ENCODE data around the gene ARL6IP4. TPM values are rescaled to one million over a fixed set of nuclear protein-coding genes. Genes with fewer than 3 reads are reported as not detected.

Gene ARL6IP4
- total and polyA plus RNA-seq, 10 of the 15 experiments (the other 5 are each of a cell fraction or from before 2014, with no cell fraction given), result 2.5 to 320 (median 188) TPM

GRCh38 chr12:122951979-122952892, 28.2 kb upstream of the ARL6IP4 start:
- H3K27ac ChIP-seq (ENCODE audit: control insufficient read depth, insufficient read depth), result no peak overlapping the region
- SMC1A ChIA-PET (ENCODE audit: uncharacterized antibody, unreplicated experiment), result interaction anchor here (1.0 to 8.9 kb wide), 13 partner anchors 16 to 286 kb away, joined by 3 to 100 read pairs (median 6); no protein-coding TSS in a partner anchor
- peak; percentile 97 for ATAC-seq
- no TSS peak for BruUV-seq (replicated peaks)
- H3K36me3 ChIP-seq (ENCODE audit: control insufficient read depth in 2 of 2, insufficient read depth in 2 of 2, low read length in 1 of 2), result no peaks in the 10 kb centered on the region
- FAIRE-seq, result peak; percentile 93
- in situ Hi-C loops (cut with MboI), result loop anchor here (5.0 kb wide), 2 partner anchors 95 to 160 kb away; no protein-coding TSS in a partner anchor
- H3K9me3 ChIP-seq (replicated peaks; ENCODE audit: control insufficient read depth, insufficient read depth, low read length), result no peaks in the 10 kb centered on the region; the same call in 2 of the 3 replicates
- RAD21 ChIA-PET (ENCODE audit: unreplicated experiment), result interaction anchor here (0.5 to 7.3 kb wide), 12 partner anchors 49 to 285 kb away, joined by 3 to 72 read pairs (median 3); no protein-coding TSS in a partner anchor
- 37% methylated on average over 12 of the region's 12 CpGs for WGBS (ENCODE audit: insufficient coverage, insufficient replicate concordance, low lambda C conversion rate, missing lambda C conversion rate)
- H2AFZ ChIP-seq (ENCODE audit: control insufficient read depth, low read depth, low read length), result peak overlapping the region; percentile 28; the same call in 1 of the 2 replicates
- DNase-seq (ENCODE audit: low read depth, low spot score), result no peak
- H3K4me2 ChIP-seq (ENCODE audit: control insufficient read depth, insufficient read depth), result 0 out of 2 replicates have a peak overlapping the region, but pooled peaks have one; percentile 9
- peaks cover 20% of the 10 kb centered on the region for H3K4me1 ChIP-seq (ENCODE audit: control insufficient read depth, insufficient read depth, low read length)
- no peaks in the 10 kb centered on the region for H3K79me2 ChIP-seq (ENCODE audit: control insufficient read depth, insufficient read depth, low read length)
- POLR2A ChIA-PET, result interaction anchor here (0.7 kb wide), 1 partner anchor 59 kb away, joined by 3 read pairs; no protein-coding TSS in a partner anchor
- no peak overlapping the region for H3K4me3 ChIP-seq
- no peak overlapping the region for H3K9ac ChIP-seq (ENCODE audit: control insufficient read depth, insufficient read depth, low read length)
- no peaks in the 10 kb centered on the region for H4K20me1 ChIP-seq (ENCODE audit: control insufficient read depth, insufficient read depth)
- CTCF ChIA-PET, result interaction anchor here (0.7 to 9.1 kb wide), 19 partner anchors 14 to 162 kb away, joined by 3 to 127 read pairs (median 5); partner anchors contain the start of gene ABCB9
- intact Hi-C loops (cut with micrococcal nuclease; ENCODE audit: unreplicated experiment), result loop anchor here (1.0 to 2.0 kb wide), 3 partner anchors 59 to 159 kb away; no protein-coding TSS in a partner anchor
- no peaks in the 10 kb centered on the region for H3K27me3 ChIP-seq (replicated peaks in 1 of 2; ENCODE audit: control insufficient read depth in 2 of 2, insufficient read depth in 2 of 2, low read length in 1 of 2)
- TF ChIP-seq EED (IDR thresholded peaks at IDR 0.05; ENCODE audit: low read depth) (peak; percentile 62; the same call in 1 of the 2 replicates), TCF12 (IDR thresholded peaks at IDR 0.05; ENCODE audit: low read depth, low read length) (no peak), SMARCA5 (IDR thresholded peaks at IDR 0.05) (peak; percentile 87), RELA (IDR thresholded peaks at IDR 0.05; ENCODE audit: borderline replicate concordance, partially characterized antibody) (peak; percentile 48), FOS (IDR thresholded peaks at IDR 0.05; ENCODE audit: borderline replicate concordance, extremely low read depth, insufficient read length) (no peak), TAF1 (IDR thresholded peaks at IDR 0.05; ENCODE audit: borderline replicate concordance, low read depth, low read length) (0 out of 2 replicates have a peak, but pooled peaks have one; percentile 16), IRF4 (IDR thresholded peaks at IDR 0.05; ENCODE audit: low read depth, low read length) (no peak), POU2F2 (IDR thresholded peaks at IDR 0.05; ENCODE audit: borderline replicate concordance, low read depth, low read length) (no peak), RAD51 (IDR thresholded peaks at IDR 0.05) (no peak), NR2F1 (conservative IDR thresholded peaks at IDR 0.05) (0 out of 2 replicates have a peak, but pooled peaks have one; percentile 21), RAD21 (IDR thresholded peaks at IDR 0.05; ENCODE audit: insufficient read depth, low read depth, low read length) (peak; percentile 98), CTCF (IDR thresholded peaks at IDR 0.05 in 2 of 3, conservative IDR thresholded peaks at IDR 0.05 in 1 of 3; ENCODE audit: control insufficient read depth in 2 of 3, extremely low read depth in 1 of 3, insufficient read depth in 1 of 3, low read depth in 3 of 3, low read length in 3 of 3) (peak; percentile 92 to 97 (median 95))
- TF ChIP-seq, protein P1, sequence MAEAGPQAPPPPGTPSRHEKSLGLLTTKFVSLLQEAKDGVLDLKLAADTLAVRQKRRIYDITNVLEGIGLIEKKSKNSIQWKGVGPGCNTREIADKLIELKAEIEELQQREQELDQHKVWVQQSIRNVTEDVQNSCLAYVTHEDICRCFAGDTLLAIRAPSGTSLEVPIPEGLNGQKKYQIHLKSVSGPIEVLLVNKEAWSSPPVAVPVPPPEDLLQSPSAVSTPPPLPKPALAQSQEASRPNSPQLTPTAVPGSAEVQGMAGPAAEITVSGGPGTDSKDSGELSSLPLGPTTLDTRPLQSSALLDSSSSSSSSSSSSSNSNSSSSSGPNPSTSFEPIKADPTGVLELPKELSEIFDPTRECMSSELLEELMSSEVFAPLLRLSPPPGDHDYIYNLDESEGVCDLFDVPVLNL (IDR thresholded peaks at IDR 0.05; ENCODE audit: low read depth, low read length), result no peak
- TF ChIP-seq, protein P2, sequence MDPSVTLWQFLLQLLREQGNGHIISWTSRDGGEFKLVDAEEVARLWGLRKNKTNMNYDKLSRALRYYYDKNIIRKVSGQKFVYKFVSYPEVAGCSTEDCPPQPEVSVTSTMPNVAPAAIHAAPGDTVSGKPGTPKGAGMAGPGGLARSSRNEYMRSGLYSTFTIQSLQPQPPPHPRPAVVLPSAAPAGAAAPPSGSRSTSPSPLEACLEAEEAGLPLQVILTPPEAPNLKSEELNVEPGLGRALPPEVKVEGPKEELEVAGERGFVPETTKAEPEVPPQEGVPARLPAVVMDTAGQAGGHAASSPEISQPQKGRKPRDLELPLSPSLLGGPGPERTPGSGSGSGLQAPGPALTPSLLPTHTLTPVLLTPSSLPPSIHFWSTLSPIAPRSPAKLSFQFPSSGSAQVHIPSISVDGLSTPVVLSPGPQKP (IDR thresholded peaks at IDR 0.05; ENCODE audit: low read depth, low read length), result no peak
- TF ChIP-seq, protein P3, sequence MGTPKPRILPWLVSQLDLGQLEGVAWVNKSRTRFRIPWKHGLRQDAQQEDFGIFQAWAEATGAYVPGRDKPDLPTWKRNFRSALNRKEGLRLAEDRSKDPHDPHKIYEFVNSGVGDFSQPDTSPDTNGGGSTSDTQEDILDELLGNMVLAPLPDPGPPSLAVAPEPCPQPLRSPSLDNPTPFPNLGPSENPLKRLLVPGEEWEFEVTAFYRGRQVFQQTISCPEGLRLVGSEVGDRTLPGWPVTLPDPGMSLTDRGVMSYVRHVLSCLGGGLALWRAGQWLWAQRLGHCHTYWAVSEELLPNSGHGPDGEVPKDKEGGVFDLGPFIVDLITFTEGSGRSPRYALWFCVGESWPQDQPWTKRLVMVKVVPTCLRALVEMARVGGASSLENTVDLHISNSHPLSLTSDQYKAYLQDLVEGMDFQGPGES (IDR thresholded peaks at IDR 0.05), result 0 out of 2 replicates have a peak, but pooled peaks have one; percentile 19

Data from GM12878 (cell line).